IMR-90 (cell line): ENCODE results near the gene NHSL1. TPM values are rescaled to one million over a fixed set of nuclear protein-coding genes. Genes with fewer than 3 reads are reported as not detected.

Experiments
- ATAC-seq: fragments of 200-7000 bp; cut with Tn5 transposase; 2 replicates; pipeline ENCODE4 v1.9.1; 2020; ENCODE audit warnings: low read depth, mild to moderate bottlenecking, moderate library complexity
- BruUV-seq: library from RNA; stranded (reverse); fragments of 400-500 nt; replicated peaks from 2 replicates; lab custom pipeline; 2021; lab: Mats Ljungman, UMichigan
- CTCF ChIA-PET: fragments of 300-600 bp; formaldehyde crosslinking; extraction: SDS; loops from one replicate; lab custom pipeline; 2021; ENCODE audit warnings: antibody characterized with exemption; lab: Yijun Ruan, JAX
- POLR2A ChIA-PET: fragments of 300-600 bp; sonication (Branson Sonifier 250); formaldehyde crosslinking; loops from one replicate; lab custom pipeline; 2022; ENCODE audit warnings: antibody characterized with exemption; ENCODE audit not compliant: unreplicated experiment; lab: Charles Lee
- DNase-seq: peaks from one replicate; pipeline ENCODE4 v3.0.0; 2013
- H2AFZ ChIP-seq: replicated peaks from 2 replicates; pipeline ENCODE3; 2013; ENCODE audit warnings: low read length, mild to moderate bottlenecking; ENCODE audit not compliant: poor library complexity
- H2AK5ac ChIP-seq: 2 replicates; pipeline ENCODE4 v1.6.1; 2013; ENCODE audit warnings: low read depth, low read length, inconsistent platforms
- H2AK9ac ChIP-seq: replicated peaks from 2 replicates; pipeline ENCODE3; 2013; ENCODE audit warnings: mild to moderate bottlenecking, low read depth, low read length, moderate library complexity; ENCODE audit not compliant: poor library complexity
- H2BK120ac ChIP-seq: 2 replicates; pipeline ENCODE4 v1.6.1; 2013; ENCODE audit warnings: low read depth, low read length, inconsistent platforms
- H2BK15ac ChIP-seq: 3 replicates; pipeline ENCODE4 v1.6.1; 2013; ENCODE audit warnings: low read depth, low read length, inconsistent platforms
- H2BK20ac ChIP-seq: 2 replicates; pipeline ENCODE4 v1.6.1; 2013; ENCODE audit warnings: low read depth, mild to moderate bottlenecking, inconsistent platforms, low read length, moderate library complexity
- H2BK5ac ChIP-seq: 2 replicates; pipeline ENCODE4 v1.6.1; 2013; ENCODE audit warnings: mild to moderate bottlenecking, low read depth, low read length, inconsistent platforms; ENCODE audit not compliant: poor library complexity, severe bottlenecking
- H3K14ac ChIP-seq: replicated peaks from 2 replicates; pipeline ENCODE4 v1.6.1; 2013; ENCODE audit warnings: low read depth, low read length, inconsistent platforms
- H3K18ac ChIP-seq: 2 replicates; pipeline ENCODE4 v1.6.1; 2013; ENCODE audit warnings: low read depth, low read length, control low read depth
- H3K23ac ChIP-seq: 2 replicates; pipeline ENCODE4 v1.6.1; 2013; ENCODE audit warnings: low read depth, low read length, inconsistent platforms
- H3K27ac ChIP-seq: 2 replicates; pipeline ENCODE4 v1.5.1; 2013; ENCODE audit warnings: mild to moderate bottlenecking, control low read depth, low read length; ENCODE audit not compliant: insufficient read depth
- H3K27me3 ChIP-seq: 2 replicates; pipeline ENCODE4 v1.6.1; 2013; ENCODE audit warnings: low read length; ENCODE audit not compliant: control insufficient read depth, insufficient read depth
- H3K36me3 ChIP-seq: 2 replicates; pipeline ENCODE4 v1.6.1; 2013; ENCODE audit warnings: low read length, mixed read lengths; ENCODE audit not compliant: control insufficient read depth, insufficient read depth
- H3K4ac ChIP-seq: 2 replicates; pipeline ENCODE4 v1.6.1; 2013; ENCODE audit warnings: low read depth, low read length, inconsistent platforms
- H3K4me1 ChIP-seq: 2 replicates; pipeline ENCODE4 v1.6.1; 2013; ENCODE audit warnings: low read length, mixed read lengths; ENCODE audit not compliant: control insufficient read depth, insufficient read depth
- H3K4me2 ChIP-seq: 2 replicates; pipeline ENCODE4 v1.6.1; 2013; ENCODE audit warnings: low read depth, mild to moderate bottlenecking, control low read depth, low read length, moderate library complexity
- H3K4me3 ChIP-seq: 2 replicates; pipeline ENCODE4 v1.5.1; 2013; ENCODE audit warnings: low read depth, mild to moderate bottlenecking, control low read depth, low read length, moderate library complexity; ENCODE audit not compliant: insufficient read depth
- H3K56ac ChIP-seq: 2 replicates; pipeline ENCODE4 v1.6.1; 2013; ENCODE audit warnings: low read length, inconsistent platforms; ENCODE audit not compliant: insufficient read depth; ENCODE audit errors: extremely low read depth
- H3K79me1 ChIP-seq, 2 experiments: 2 replicates each; pipeline ENCODE4 v1.6.1; 2013; ENCODE audit warnings: low read length in 2 of 2, inconsistent platforms in 1 of 2, low read depth in 1 of 2
- H3K9ac ChIP-seq: 2 replicates; pipeline ENCODE4 v1.6.1; 2013; ENCODE audit warnings: low read depth, low read length, control low read depth
- H3K9me1 ChIP-seq: 2 replicates; pipeline ENCODE4 v1.6.1; 2013; ENCODE audit warnings: low read length, inconsistent platforms; ENCODE audit not compliant: insufficient read depth
- H3K9me3 ChIP-seq: 2 replicates; pipeline ENCODE4 v1.6.1; 2013; ENCODE audit warnings: low read length; ENCODE audit not compliant: control insufficient read depth, insufficient read depth
- H4K20me1 ChIP-seq: 2 replicates; pipeline ENCODE4 v1.6.1; 2013; ENCODE audit warnings: low read length, inconsistent platforms; ENCODE audit not compliant: insufficient read depth
- H4K5ac ChIP-seq: 2 replicates; pipeline ENCODE4 v1.6.1; 2013; ENCODE audit warnings: mild to moderate bottlenecking, low read depth, low read length, control low read depth
- H4K8ac ChIP-seq, 2 experiments: 2 replicates each; pipeline ENCODE4 v1.6.1; 2013; ENCODE audit warnings: low read depth in 2 of 2, low read length in 2 of 2, control low read depth in 1 of 2, inconsistent platforms in 1 of 2
- H4K91ac ChIP-seq: 2 replicates; pipeline ENCODE4 v1.6.1; 2013; ENCODE audit warnings: low read depth, low read length, inconsistent platforms; ENCODE audit not compliant: insufficient read depth
- BHLHE40 ChIP-seq: fragments of 150-350 bp; IDR thresholded peaks from 2 replicates; pipeline ENCODE4 v1.6.1; 2016; ENCODE audit warnings: mild to moderate bottlenecking, low read depth, low read length
- CEBPB ChIP-seq: IDR thresholded peaks from 2 replicates; pipeline ENCODE4 v1.6.1; 2012; ENCODE audit warnings: low read depth, low read length, improper control_type of control experiment
- MAFK ChIP-seq: IDR thresholded peaks from 2 replicates; pipeline ENCODE4 v1.6.1; 2012; ENCODE audit warnings: low read depth, low read length, improper control_type of control experiment
- MAZ ChIP-seq: IDR thresholded peaks from 2 replicates; pipeline ENCODE4 v1.6.1; 2012; ENCODE audit warnings: low read depth, mild to moderate bottlenecking, low read length, improper control_type of control experiment, moderate library complexity, borderline replicate concordance
- NFE2L2 ChIP-seq: fragments of 150-350 bp; IDR thresholded peaks from 2 replicates; pipeline ENCODE4 v1.6.1; 2016; ENCODE audit warnings: low read depth, mild to moderate bottlenecking, low read length
- POLR2A ChIP-seq: IDR thresholded peaks from 2 replicates; pipeline ENCODE4 v1.6.1; 2012; ENCODE audit warnings: mild to moderate bottlenecking, low read depth, low read length
- RAD21 ChIP-seq: IDR thresholded peaks from 2 replicates; pipeline ENCODE4 v1.6.1; 2012; ENCODE audit warnings: low read length, improper control_type of control experiment
- RCOR1 ChIP-seq: IDR thresholded peaks from 2 replicates; pipeline ENCODE4 v1.6.1; 2012; ENCODE audit warnings: mild to moderate bottlenecking, low read length, improper control_type of control experiment; ENCODE audit not compliant: insufficient replicate concordance
- RFX5 ChIP-seq: IDR thresholded peaks from 2 replicates; pipeline ENCODE4 v1.8.0; 2012; ENCODE audit warnings: low read depth, mild to moderate bottlenecking, low read length, moderate library complexity
- SMC3 ChIP-seq: fragments of 150-350 bp; IDR thresholded peaks from 2 replicates; pipeline ENCODE4 v1.6.1; 2016; ENCODE audit warnings: low read depth, mild to moderate bottlenecking, antibody characterized with exemption, low read length, moderate library complexity
- WGBS, 2 experiments: methylation state at CpG; one replicate each; pipeline versions ENCODE4 v1.1.5 to v1.1.7; 2013; ENCODE audit warnings: missing lambda C conversion rate in 2 of 2; ENCODE audit not compliant: insufficient read length in 1 of 2; ENCODE audit errors: extremely low coverage in 2 of 2; 5-methylcytosine and 5-hydroxymethylcytosine counted together
- dilution Hi-C: fragments of 300-500 bp; cut with HindIII; formaldehyde crosslinking; loops from one replicate; pipeline ENCODE4 v1.14.3; 2018; ENCODE audit warnings: low sequenced_read_pairs; ENCODE audit not compliant: unreplicated experiment
- in situ Hi-C: fragments of 300-500 bp; cut with MboI; formaldehyde crosslinking; loops from 3 replicates; pipeline ENCODE4 v1.14.3; 2019; ENCODE audit warnings: low sequenced_read_pairs, inconsistent platforms, mixed read lengths
- intact Hi-C: fragments of 100-400 bp; cut with micrococcal nuclease; formaldehyde crosslinking; loops from 2 replicates; pipeline ENCODE4 v1.10.0; 2022
- polyA plus RNA-seq, 3 experiments: library from polyadenylated mRNA; depleted of rRNA; stranded (reverse); fragments of >200 nt; gene quantifications; 2 replicates each; pipeline ENCODE4 v1.2.3, GENCODE V29; 2012; ENCODE audit warnings: low replicate concordance in 1 of 3
- total RNA-seq: library from RNA; depleted of rRNA; stranded (reverse); fragments of >200 nt; gene quantifications from 2 replicates; pipeline ENCODE4 v1.2.3, GENCODE V29; 2012
- TF ChIP-seq, protein P1 (sequence below): conservative IDR thresholded peaks from 2 replicates; pipeline ENCODE4 v1.5.1; 2012; ENCODE audit warnings: mild to moderate bottlenecking, low read depth, low read length, improper control_type of control experiment
- TF ChIP-seq, protein P2 (sequence below): fragments of 150-350 bp; IDR thresholded peaks from 2 replicates; pipeline ENCODE4 v1.6.1; 2016; ENCODE audit warnings: low read depth, mild to moderate bottlenecking, low read length, moderate library complexity, borderline replicate concordance
- TF ChIP-seq, protein P3 (sequence below): fragments of 150-350 bp; IDR thresholded peaks from 2 replicates; pipeline ENCODE4 v1.6.1; 2017; ENCODE audit warnings: mild to moderate bottlenecking, antibody characterized with exemption, low read length, low read depth

The NHSL1 gene
- total and polyA plus RNA-seq, 2 of the 4 experiments (the other 2 are of a cell fraction) = 5.6 to 7.2 TPM

DNA sequence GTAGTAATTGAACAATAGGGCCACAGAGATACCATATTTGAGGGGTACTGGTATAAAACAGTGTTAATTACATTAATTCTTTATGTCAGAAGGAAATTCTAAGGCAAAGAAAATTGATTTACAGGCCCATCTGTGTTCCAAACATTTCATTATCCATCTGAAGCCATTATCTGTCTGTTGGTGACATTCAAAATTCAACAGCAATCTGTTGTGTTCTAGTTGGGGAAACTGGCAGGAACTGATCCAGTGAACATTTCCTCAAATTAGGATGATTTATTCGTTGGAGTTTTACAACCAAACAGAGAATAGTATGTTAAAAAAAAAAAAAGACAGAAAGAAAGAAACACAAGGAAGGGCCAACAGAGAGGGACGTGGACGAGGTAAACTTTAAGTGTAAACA is 65.2 kb downstream of the NHSL1 start:
- intact Hi-C loops = no loop called here
- no peak overlapping the region for H3K27ac ChIP-seq
- no peaks in the 10 kb centered on the region for H4K20me1 ChIP-seq
- H3K4ac ChIP-seq = no peak overlapping the region
- POLR2A ChIA-PET = no interaction called here
- in situ Hi-C loops = loop anchor here (5.0 kb wide), 3 partner anchors 78 to 328 kb away; no protein-coding TSS in a partner anchor
- peaks cover 11% of the 10 kb centered on the region for H3K36me3 ChIP-seq
- peaks cover 6% of the 10 kb centered on the region for H3K9me1 ChIP-seq
- H3K56ac ChIP-seq = no peak overlapping the region
- H4K8ac ChIP-seq = no peak overlapping the region
- H2AFZ ChIP-seq = no peak overlapping the region
- H2AK9ac ChIP-seq = no peak overlapping the region
- dilution Hi-C loops = no loop called here
- no peak overlapping the region for H4K5ac ChIP-seq
- TF ChIP-seq POLR2A (no peak), RCOR1 (no peak), MAFK (no peak), CEBPB (no peak), MAZ (no peak), RAD21 (no peak), NFE2L2 (no peak), RFX5 (no peak), SMC3 (no peak), BHLHE40 (no peak)
- TF ChIP-seq, protein P1, sequence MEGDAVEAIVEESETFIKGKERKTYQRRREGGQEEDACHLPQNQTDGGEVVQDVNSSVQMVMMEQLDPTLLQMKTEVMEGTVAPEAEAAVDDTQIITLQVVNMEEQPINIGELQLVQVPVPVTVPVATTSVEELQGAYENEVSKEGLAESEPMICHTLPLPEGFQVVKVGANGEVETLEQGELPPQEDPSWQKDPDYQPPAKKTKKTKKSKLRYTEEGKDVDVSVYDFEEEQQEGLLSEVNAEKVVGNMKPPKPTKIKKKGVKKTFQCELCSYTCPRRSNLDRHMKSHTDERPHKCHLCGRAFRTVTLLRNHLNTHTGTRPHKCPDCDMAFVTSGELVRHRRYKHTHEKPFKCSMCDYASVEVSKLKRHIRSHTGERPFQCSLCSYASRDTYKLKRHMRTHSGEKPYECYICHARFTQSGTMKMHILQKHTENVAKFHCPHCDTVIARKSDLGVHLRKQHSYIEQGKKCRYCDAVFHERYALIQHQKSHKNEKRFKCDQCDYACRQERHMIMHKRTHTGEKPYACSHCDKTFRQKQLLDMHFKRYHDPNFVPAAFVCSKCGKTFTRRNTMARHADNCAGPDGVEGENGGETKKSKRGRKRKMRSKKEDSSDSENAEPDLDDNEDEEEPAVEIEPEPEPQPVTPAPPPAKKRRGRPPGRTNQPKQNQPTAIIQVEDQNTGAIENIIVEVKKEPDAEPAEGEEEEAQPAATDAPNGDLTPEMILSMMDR = no peak
- TF ChIP-seq, protein P2, sequence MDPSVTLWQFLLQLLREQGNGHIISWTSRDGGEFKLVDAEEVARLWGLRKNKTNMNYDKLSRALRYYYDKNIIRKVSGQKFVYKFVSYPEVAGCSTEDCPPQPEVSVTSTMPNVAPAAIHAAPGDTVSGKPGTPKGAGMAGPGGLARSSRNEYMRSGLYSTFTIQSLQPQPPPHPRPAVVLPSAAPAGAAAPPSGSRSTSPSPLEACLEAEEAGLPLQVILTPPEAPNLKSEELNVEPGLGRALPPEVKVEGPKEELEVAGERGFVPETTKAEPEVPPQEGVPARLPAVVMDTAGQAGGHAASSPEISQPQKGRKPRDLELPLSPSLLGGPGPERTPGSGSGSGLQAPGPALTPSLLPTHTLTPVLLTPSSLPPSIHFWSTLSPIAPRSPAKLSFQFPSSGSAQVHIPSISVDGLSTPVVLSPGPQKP = no peak
- TF ChIP-seq, protein P3, sequence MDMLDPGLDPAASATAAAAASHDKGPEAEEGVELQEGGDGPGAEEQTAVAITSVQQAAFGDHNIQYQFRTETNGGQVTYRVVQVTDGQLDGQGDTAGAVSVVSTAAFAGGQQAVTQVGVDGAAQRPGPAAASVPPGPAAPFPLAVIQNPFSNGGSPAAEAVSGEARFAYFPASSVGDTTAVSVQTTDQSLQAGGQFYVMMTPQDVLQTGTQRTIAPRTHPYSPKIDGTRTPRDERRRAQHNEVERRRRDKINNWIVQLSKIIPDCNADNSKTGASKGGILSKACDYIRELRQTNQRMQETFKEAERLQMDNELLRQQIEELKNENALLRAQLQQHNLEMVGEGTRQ = no peak
- no peak overlapping the region for H3K18ac ChIP-seq
- no CpG with 5 or more reads among the region's 3 CpGs for WGBS, 2 experiments
- no peak for DNase-seq
- H3K14ac ChIP-seq = no peak overlapping the region
- H2BK15ac ChIP-seq = no peak overlapping the region
- CTCF ChIA-PET = no interaction called here
- H3K4me3 ChIP-seq = no peak overlapping the region
- H2BK20ac ChIP-seq = no peak overlapping the region
- H3K4me1 ChIP-seq = peaks cover 6% of the 10 kb centered on the region; the same call in 1 of the 2 replicates
- BruUV-seq = no TSS peak
- no peak overlapping the region for H4K91ac ChIP-seq
- ATAC-seq = no peak
- H2BK120ac ChIP-seq = no peak overlapping the region
- no peak overlapping the region for H2BK5ac ChIP-seq
- H3K23ac ChIP-seq = no peak overlapping the region
- no peak overlapping the region for H3K4me2 ChIP-seq
- no peaks in the 10 kb centered on the region for H3K27me3 ChIP-seq
- H3K9me3 ChIP-seq = no peaks in the 10 kb centered on the region
- H3K79me1 ChIP-seq = no peaks in the 10 kb centered on the region
- no peak overlapping the region for H3K9ac ChIP-seq
- no peak overlapping the region for H2AK5ac ChIP-seq
